ENCODE results near the gene NKX1-2. TPM values are rescaled to one million over a fixed set of nuclear protein-coding genes. Genes with fewer than 3 reads are reported as not detected.

NKX1-2 gene
- polyA plus RNA-seq, 2 of the 4 experiments (the other 2 are of a cell fraction), result 0.08 to 0.16 TPM

DNA sequence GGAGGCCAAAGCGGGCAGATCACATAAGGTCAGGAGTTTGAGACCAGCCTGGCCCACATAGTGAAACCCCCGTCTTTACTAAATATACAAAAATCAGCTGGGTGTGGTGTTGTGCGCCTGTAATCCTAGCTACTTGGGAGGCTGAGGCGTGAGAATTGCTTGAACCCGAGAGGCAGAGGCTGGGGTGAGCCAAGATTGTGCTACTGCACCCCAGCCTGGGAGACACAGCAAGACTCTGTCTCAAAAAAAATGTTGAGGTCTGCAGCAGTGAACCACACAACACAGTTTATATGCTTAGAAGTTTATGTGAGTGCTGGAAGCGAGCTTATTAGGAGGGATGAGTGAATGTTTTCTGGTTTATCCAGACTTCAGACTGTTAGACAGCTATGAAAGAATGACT lies 22.2 kb upstream of the NKX1-2 start:
- TF ChIP-seq MAFK (IDR thresholded peaks at IDR 0.05; ENCODE audit: partially characterized antibody), result no peak
- no peak for TF ChIP-seq FOXS1 (CRISPR knock-in tag; IDR thresholded peaks at IDR 0.05)
- TF ChIP-seq JUN (IDR thresholded peaks at IDR 0.05), result no peak
- no peak for TF ChIP-seq CEBPB (IDR thresholded peaks at IDR 0.05)
- no peak for TF ChIP-seq ZSCAN20 (CRISPR knock-in tag; IDR thresholded peaks at IDR 0.05)
- no peak for TF ChIP-seq PHF8 (IDR thresholded peaks at IDR 0.05; ENCODE audit: borderline replicate concordance, low read depth)
- no peaks in the 10 kb centered on the region for H3K9me3 ChIP-seq
- DNase-seq (ENCODE audit: low read depth in 1 of 2, low spot score in 1 of 2) (no peak), ATAC-seq (no peak), FAIRE-seq (no peak)
- H3K27ac ChIP-seq, result no peak overlapping the region
- no peak overlapping the region for H3K4me2 ChIP-seq
- 89% methylated on average over 6 of the region's 6 CpGs for WGBS (ENCODE audit: missing lambda C conversion rate)
- H3K4me1 ChIP-seq, result peaks cover 29% of the 10 kb centered on the region
- POLR2A ChIA-PET, result no interaction called here
- CTCF ChIA-PET, result interaction anchor here (1.2 kb wide), 1 partner anchor 58 kb away, joined by 5 read pairs; no protein-coding TSS in a partner anchor
- no peak overlapping the region for H3K4me3 ChIP-seq

GRCh38 chr10:124470544-124471434 lies 21.0 kb upstream of the NKX1-2 start:
- CTCF ChIA-PET, result interaction anchor here (0.6 kb wide), 1 partner anchor 454 kb away, joined by 4 read pairs; no protein-coding TSS in a partner anchor
- WGBS (ENCODE audit: missing lambda C conversion rate), result 49% methylated on average over 13 of the region's 13 CpGs

GRCh38 chr10:124469956-124470484 lies 20.2 kb upstream of the NKX1-2 start:
- peak overlapping the region; percentile 39 to 66; a peak in 5 of 6 replicates for H3K27ac ChIP-seq
- peaks cover 27% of the 10 kb centered on the region for H3K4me1 ChIP-seq
- ATAC-seq, result peak; percentile 11 to 31; a peak in 2 of 6 replicates
- no peak for FAIRE-seq
- no peak overlapping the region for H3K4me3 ChIP-seq
- DNase-seq (ENCODE audit: low read depth in 1 of 2, low spot score in 1 of 2), result no peak
- no peaks in the 10 kb centered on the region for H3K9me3 ChIP-seq
- WGBS (ENCODE audit: missing lambda C conversion rate), result 87% methylated on average over 8 of the region's 20 CpGs
- POLR2A ChIA-PET, result interaction anchor here (1.4 kb wide), 1 partner anchor 8 kb away, joined by 5 read pairs; the partner anchor contains the start of gene LHPP
- TF ChIP-seq POLR2A (IDR thresholded peaks at IDR 0.05; ENCODE audit: low read length) (no peak), CBX8 (IDR thresholded peaks at IDR 0.05) (no peak), NPAS2 (CRISPR knock-in tag; IDR thresholded peaks at IDR 0.05; ENCODE audit: borderline replicate concordance) (no peak), FOXS1 (CRISPR knock-in tag; IDR thresholded peaks at IDR 0.05) (no peak), ZSCAN20 (CRISPR knock-in tag; IDR thresholded peaks at IDR 0.05) (no peak), JUNB (IDR thresholded peaks at IDR 0.05) (no peak), TP53 (CRISPR knock-in tag; IDR thresholded peaks at IDR 0.05) (no peak), PHF8 (IDR thresholded peaks at IDR 0.05; ENCODE audit: borderline replicate concordance, low read depth) (no peak), CEBPB (IDR thresholded peaks at IDR 0.05) (no peak), HOXB5 (CRISPR knock-in tag; IDR thresholded peaks at IDR 0.05) (no peak)
- CTCF ChIA-PET, result interaction anchor here (0.6 kb wide), 1 partner anchor 454 kb away, joined by 4 read pairs; no protein-coding TSS in a partner anchor
- peak overlapping the region; percentile 54 for H3K4me2 ChIP-seq

More at GRCh38 chr10:124470544-124471434, 21.0 kb upstream of the NKX1-2 start:
- POLR2A ChIA-PET, result interaction anchor here (1.4 kb wide), 1 partner anchor 9 kb away, joined by 5 read pairs; the partner anchor contains the start of gene LHPP
- Histone ChIP-seq H3K4me2 (peak overlapping the region; percentile 54), H3K27ac (peak overlapping the region; percentile 39 to 66; a peak in 5 of 6 replicates), H3K4me1 (peaks cover 24% of the 10 kb centered on the region), H3K9me3 (no peaks in the 10 kb centered on the region), H3K4me3 (no peak overlapping the region)
- TF ChIP-seq JUN (IDR thresholded peaks at IDR 0.05), result peak; percentile 37 to 40; a peak in 2 of 5 replicates
- TF ChIP-seq HMGXB4 (CRISPR knock-in tag; IDR thresholded peaks at IDR 0.05; ENCODE audit: borderline replicate concordance), result no peak
- TF ChIP-seq EP300 (IDR thresholded peaks at IDR 0.05), result peak in 1 of 2 experiments; percentile 41; a peak in 2 of 5 replicates
- no peak for TF ChIP-seq BHLHE40 (IDR thresholded peaks at IDR 0.05; ENCODE audit: low read depth, low read length)
- peak in 1 of 2 experiments; percentile 54; a peak in 2 of 4 replicates for TF ChIP-seq CEBPB (IDR thresholded peaks at IDR 0.05)
- 0 out of 2 replicates have a peak, but pooled peaks have one; percentile 38 for TF ChIP-seq HES2 (IDR thresholded peaks at IDR 0.05)
- no peak for TF ChIP-seq ZSCAN20 (CRISPR knock-in tag; IDR thresholded peaks at IDR 0.05)
- TF ChIP-seq HEYL (CRISPR knock-in tag; IDR thresholded peaks at IDR 0.05), result no peak
- ATAC-seq (peak; percentile 18 to 51; a peak in 5 of 6 replicates), FAIRE-seq (no peak), DNase-seq (ENCODE audit: low read depth in 1 of 2, low spot score in 1 of 2) (peak; percentile 19 to 67)
